H7 (cell line): ENCODE results near the gene THSD7A. TPM values are rescaled to one million over a fixed set of nuclear protein-coding genes. Genes with fewer than 3 reads are reported as not detected.

Experiments used
- DNase-seq: peaks from one replicate; pipeline ENCODE4 v3.0.0; 2012
- H3K27me3 ChIP-seq: 2 replicates; pipeline ENCODE4 v1.6.0; 2011; ENCODE audit warnings: mild to moderate bottlenecking, low read length; ENCODE audit not compliant: control insufficient read depth, insufficient read depth
- H3K36me3 ChIP-seq: replicated peaks from 2 replicates; pipeline ENCODE4 v1.5.1; 2011; ENCODE audit warnings: low read length; ENCODE audit not compliant: control insufficient read depth, insufficient read depth
- H3K4me3 ChIP-seq: 2 replicates; pipeline ENCODE4 v1.5.1; 2011; ENCODE audit warnings: low read depth, mild to moderate bottlenecking, control low read depth, low read length, moderate library complexity; ENCODE audit not compliant: insufficient read depth
- total RNA-seq: library from RNA; depleted of rRNA; stranded (reverse); fragments of >200 nt; shearing (Covaris generic); gene quantifications from 2 replicates; pipeline ENCODE4 v1.2.3, GENCODE V29; 2014

THSD7A gene
- total RNA-seq, 1 experiment from 2014 or later, result 0.69 TPM

GRCh38 chr7:11601761-11602160 is 230.2 kb downstream of the THSD7A start:
- no peaks in the 10 kb centered on the region for H3K36me3 ChIP-seq
- no peak for DNase-seq

GRCh38 chr7:11593322-11593721 is 238.7 kb downstream of the THSD7A start:
- Histone ChIP-seq H3K36me3 (no peaks in the 10 kb centered on the region), H3K27me3 (no peaks in the 10 kb centered on the region), H3K4me3 (no peak overlapping the region)
- DNase-seq, result no peak

More at GRCh38 chr7:11601761-11602160, 230.2 kb downstream of the THSD7A start:
- Histone ChIP-seq H3K27me3 (no peaks in the 10 kb centered on the region), H3K4me3 (no peak overlapping the region)

- no peak for DNase-seq
- no peak overlapping the region for H3K4me3 ChIP-seq
- no peaks in the 10 kb centered on the region for H3K27me3 ChIP-seq
- no peaks in the 10 kb centered on the region for H3K36me3 ChIP-seq
Observed at GRCh38 chr7:11592699-11593098, 239.3 kb downstream of the THSD7A start.

GRCh38 chr7:11591943-11592342 is 240.1 kb downstream of the THSD7A start:
- no peak overlapping the region for H3K4me3 ChIP-seq
- H3K36me3 ChIP-seq, result no peaks in the 10 kb centered on the region

GRCh38 chr7:11591055-11591633 is 240.9 kb downstream of the THSD7A start:
- Histone ChIP-seq H3K4me3 (no peak overlapping the region), H3K27me3 (no peaks in the 10 kb centered on the region), H3K36me3 (no peaks in the 10 kb centered on the region)
- no peak for DNase-seq

More at GRCh38 chr7:11591943-11592342, 240.1 kb downstream of the THSD7A start:
- H3K27me3 ChIP-seq, result no peaks in the 10 kb centered on the region
- no peak for DNase-seq

GRCh38 chr7:11589251-11589650 is 242.7 kb downstream of the THSD7A start:
- no peaks in the 10 kb centered on the region for H3K27me3 ChIP-seq
- no peak for DNase-seq
- no peaks in the 10 kb centered on the region for H3K36me3 ChIP-seq

GRCh38 chr7:11587814-11588213 is 244.2 kb downstream of the THSD7A start:
- Histone ChIP-seq H3K36me3 (no peaks in the 10 kb centered on the region), H3K4me3 (no peak overlapping the region), H3K27me3 (no peaks in the 10 kb centered on the region)
- no peak for DNase-seq

More at GRCh38 chr7:11589251-11589650, 242.7 kb downstream of the THSD7A start:
- H3K4me3 ChIP-seq, result no peak overlapping the region

- no peaks in the 10 kb centered on the region for H3K27me3 ChIP-seq
- no peak overlapping the region for H3K4me3 ChIP-seq
- no peaks in the 10 kb centered on the region for H3K36me3 ChIP-seq
- no peak for DNase-seq
Observed at GRCh38 chr7:11587048-11587447, 244.9 kb downstream of the THSD7A start.

GRCh38 chr7:11584406-11585031 is 247.5 kb downstream of the THSD7A start:
- Histone ChIP-seq H3K36me3 (no peaks in the 10 kb centered on the region), H3K4me3 (no peak overlapping the region), H3K27me3 (no peaks in the 10 kb centered on the region)
- DNase-seq, result no peak

- Histone ChIP-seq H3K36me3 (no peaks in the 10 kb centered on the region), H3K27me3 (no peaks in the 10 kb centered on the region), H3K4me3 (no peak overlapping the region)
- no peak for DNase-seq
Observed at GRCh38 chr7:11579141-11579540, 252.9 kb downstream of the THSD7A start.

GRCh38 chr7:11576310-11576709 is 255.7 kb downstream of the THSD7A start:
- no peak for DNase-seq
- H3K4me3 ChIP-seq, result no peak overlapping the region
- H3K36me3 ChIP-seq, result no peaks in the 10 kb centered on the region
- H3K27me3 ChIP-seq, result no peaks in the 10 kb centered on the region

GRCh38 chr7:11573128-11573750 is 258.8 kb downstream of the THSD7A start:
- DNase-seq, result no peak

GRCh38 chr7:11570922-11571550 is 261.0 kb downstream of the THSD7A start:
- no peak for DNase-seq
- H3K4me3 ChIP-seq, result no peak overlapping the region
- no peaks in the 10 kb centered on the region for H3K36me3 ChIP-seq
- H3K27me3 ChIP-seq, result no peaks in the 10 kb centered on the region

More at GRCh38 chr7:11573128-11573750, 258.8 kb downstream of the THSD7A start:
- no peaks in the 10 kb centered on the region for H3K27me3 ChIP-seq
- no peak overlapping the region for H3K4me3 ChIP-seq
- H3K36me3 ChIP-seq, result no peaks in the 10 kb centered on the region

GRCh38 chr7:11570205-11570604 is 261.8 kb downstream of the THSD7A start:
- Histone ChIP-seq H3K36me3 (no peaks in the 10 kb centered on the region), H3K4me3 (no peak overlapping the region), H3K27me3 (no peaks in the 10 kb centered on the region)
- DNase-seq, result no peak

- H3K27me3 ChIP-seq, result no peaks in the 10 kb centered on the region
- DNase-seq, result no peak
- H3K4me3 ChIP-seq, result no peak overlapping the region
- no peaks in the 10 kb centered on the region for H3K36me3 ChIP-seq
Observed at GRCh38 chr7:11567571-11567970, 264.4 kb downstream of the THSD7A start.
